ENCODE data around the gene PRPSAP1. TPM values are rescaled to one million over a fixed set of nuclear protein-coding genes. Genes with fewer than 3 reads are reported as not detected.
A peak's percentile ranks its signal among the peaks of the same experiment; 100 is the strongest.

Gene PRPSAP1
- total RNA-seq, 1 experiment from 2014 or later: 38.4 TPM

DNA sequence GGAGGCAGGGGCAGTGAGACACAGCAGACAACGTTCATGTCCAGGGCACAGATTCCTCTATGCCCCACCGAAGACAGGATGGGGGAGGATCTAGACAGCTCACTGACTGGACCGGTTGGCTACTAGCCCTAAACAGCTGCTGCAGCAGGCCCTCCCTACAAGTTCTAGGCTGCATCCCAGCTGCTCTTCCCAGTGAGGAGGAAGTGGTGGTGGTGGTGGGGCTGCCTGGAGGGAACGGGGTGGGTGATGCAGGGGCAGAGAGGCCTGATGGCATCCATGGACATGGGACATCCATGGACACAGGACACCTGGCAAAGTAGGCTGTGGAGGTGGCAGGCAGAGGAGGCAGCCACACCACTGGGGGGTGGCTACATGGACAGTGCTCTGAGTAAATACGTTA lies 49.0 kb upstream of the PRPSAP1 start:
- Histone ChIP-seq H3K4me2 (ENCODE audit: insufficient read depth, insufficient read length, low read length) (no peak overlapping the region), H3K23me2 (ENCODE audit: insufficient read length, low read depth, low read length, poor library complexity, severe bottlenecking) (no peaks in the 10 kb centered on the region), H2AK5ac (ENCODE audit: insufficient read length, low read length) (no peak overlapping the region), H3K27me3 (ENCODE audit: insufficient read depth, low read length) (no peaks in the 10 kb centered on the region), H3K79me2 (ENCODE audit: insufficient read depth, low read length) (peaks cover 2% of the 10 kb centered on the region; the same call in 1 of the 2 replicates), H3K56ac (ENCODE audit: insufficient read length, low read depth, low read length) (no peak overlapping the region), H3K14ac (ENCODE audit: insufficient read depth, low read length) (no peak overlapping the region), H3K27ac (ENCODE audit: insufficient read length, low read depth, low read length) (no peak overlapping the region), H3K4me1 (ENCODE audit: insufficient read depth, low read length) (no peaks in the 10 kb centered on the region), H2BK120ac (ENCODE audit: low read depth, low read length, poor library complexity, severe bottlenecking) (no peak overlapping the region), H4K8ac (replicated peaks; ENCODE audit: insufficient read length, low read depth, low read length) (no peak overlapping the region), H2BK12ac (ENCODE audit: insufficient read length, low read depth, low read length) (no peak overlapping the region), H4K91ac (ENCODE audit: insufficient read length, low read depth, low read length) (no peak overlapping the region), H3T11ph (ENCODE audit: low read length) (no peak overlapping the region), H3K9me3 (ENCODE audit: control insufficient read depth, low read depth, low read length) (no peaks in the 10 kb centered on the region), H4K20me1 (ENCODE audit: control insufficient read depth, insufficient read depth, insufficient read length) (peaks cover 4% of the 10 kb centered on the region), H2BK15ac (ENCODE audit: low read depth, low read length) (no peak overlapping the region), H3K18ac (ENCODE audit: insufficient read length, low read depth, low read length) (no peak overlapping the region), H3K79me1 (ENCODE audit: insufficient read depth, low read depth, low read length, poor library complexity, severe bottlenecking) (no peaks in the 10 kb centered on the region), H2AFZ (ENCODE audit: low read length) (no peak overlapping the region), H4K5ac (ENCODE audit: insufficient read length, low read depth, low read length) (no peak overlapping the region), H3K9ac (ENCODE audit: extremely low read depth, insufficient read length, low read length) (no peak overlapping the region), H3K4ac (ENCODE audit: low read depth, low read length) (no peak overlapping the region), H2BK20ac (ENCODE audit: low read depth, low read length, poor library complexity, severe bottlenecking) (no peak overlapping the region), H2BK5ac (ENCODE audit: insufficient read length, low read length) (no peak overlapping the region), H3K23ac (ENCODE audit: insufficient read length, low read depth, low read length) (no peak overlapping the region)
- no peaks in the 10 kb centered on the region for H3K9me3 Mint-ChIP-seq
- TF ChIP-seq, protein P1, sequence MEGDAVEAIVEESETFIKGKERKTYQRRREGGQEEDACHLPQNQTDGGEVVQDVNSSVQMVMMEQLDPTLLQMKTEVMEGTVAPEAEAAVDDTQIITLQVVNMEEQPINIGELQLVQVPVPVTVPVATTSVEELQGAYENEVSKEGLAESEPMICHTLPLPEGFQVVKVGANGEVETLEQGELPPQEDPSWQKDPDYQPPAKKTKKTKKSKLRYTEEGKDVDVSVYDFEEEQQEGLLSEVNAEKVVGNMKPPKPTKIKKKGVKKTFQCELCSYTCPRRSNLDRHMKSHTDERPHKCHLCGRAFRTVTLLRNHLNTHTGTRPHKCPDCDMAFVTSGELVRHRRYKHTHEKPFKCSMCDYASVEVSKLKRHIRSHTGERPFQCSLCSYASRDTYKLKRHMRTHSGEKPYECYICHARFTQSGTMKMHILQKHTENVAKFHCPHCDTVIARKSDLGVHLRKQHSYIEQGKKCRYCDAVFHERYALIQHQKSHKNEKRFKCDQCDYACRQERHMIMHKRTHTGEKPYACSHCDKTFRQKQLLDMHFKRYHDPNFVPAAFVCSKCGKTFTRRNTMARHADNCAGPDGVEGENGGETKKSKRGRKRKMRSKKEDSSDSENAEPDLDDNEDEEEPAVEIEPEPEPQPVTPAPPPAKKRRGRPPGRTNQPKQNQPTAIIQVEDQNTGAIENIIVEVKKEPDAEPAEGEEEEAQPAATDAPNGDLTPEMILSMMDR (conservative IDR thresholded peaks at IDR 0.05): no peak
- H3K4me3 Mint-ChIP-seq: no peak overlapping the region
- 0 out of 4 replicates have a peak, but pooled peaks cover 0 to under 1% of the 10 kb centered on the region in 2 experiments for H3K4me1 Mint-ChIP-seq
- WGBS (ENCODE audit: extremely low coverage, insufficient read length, low lambda C conversion rate): no CpG with 5 or more reads among the region's 5 CpGs
- H3K36me3 Mint-ChIP-seq (ENCODE audit: insufficient read depth in 1 of 3, low read depth in 3 of 3): peaks cover 54 to 74% (median 68%) of the 10 kb centered on the region in 3 experiments; a peak in 6 of 7 replicates
- no peaks in the 10 kb centered on the region for H3K27me3 Mint-ChIP-seq (ENCODE audit: low read depth)
- no peak for DNase-seq
- 0 out of 7 replicates have a peak overlapping the region, but pooled peaks of 1 of the 3 experiments have one; percentile 50 for H3K27ac Mint-ChIP-seq

Data from H9 (cell line).